Vagina (tissue), 2 donors: ENCODE results near the gene SLC44A1. TPM values are rescaled to one million over a fixed set of nuclear protein-coding genes. Genes with fewer than 3 reads are reported as not detected.

Experiments used
- DNase-seq, 2 donors: peaks; one replicate each; pipeline ENCODE4 v3.0.0-alpha.2; 2017; ENCODE audit errors: extremely low spot score in 2 of 2
- H3K27ac ChIP-seq: fragments of 200-600 bp; sonication (generic); one replicate; pipeline ENCODE4 v1.5.1; 2019
- H3K27me3 ChIP-seq: fragments of 200-600 bp; sonication (generic); one replicate; pipeline ENCODE4 v1.5.1; 2019
- H3K36me3 ChIP-seq, 2 donors: fragments of 200-600 bp; sonication (generic); one replicate each; pipeline ENCODE4 v1.5.1; 2017 to 2019
- H3K4me1 ChIP-seq: fragments of 200-600 bp; sonication (generic); one replicate; pipeline ENCODE4 v1.5.1; 2019
- H3K4me3 ChIP-seq, 2 donors: fragments of 200-600 bp; sonication (generic); 1 replicate in 1 of 2; 2 replicates in 1 of 2; pipeline ENCODE4 v1.5.1; 2016 to 2019
- H3K9me3 ChIP-seq: fragments of 200-600 bp; sonication (generic); one replicate; pipeline ENCODE4 v1.5.1; 2019
- CTCF ChIP-seq, 3 experiments: fragments of 450-650 bp in 2 of 3; fragments of 200-600 bp in 1 of 3; sonication (generic) in 1 of 3; IDR thresholded peaks; one replicate each; pipeline ENCODE4 v1.5.1; 2017 to 2019; ENCODE audit warnings: antibody characterized with exemption in 3 of 3, mild to moderate bottlenecking in 2 of 3, moderate library complexity in 2 of 3
- POLR2A ChIP-seq, 2 donors: fragments of 450-650 bp; IDR thresholded peaks; one replicate each; pipeline ENCODE4 v1.6.1; 2017; ENCODE audit warnings: antibody characterized with exemption in 2 of 2, mild to moderate bottlenecking in 2 of 2, moderate library complexity in 2 of 2
- POLR2AphosphoS5 ChIP-seq, 2 donors: sonication (generic); formaldehyde crosslinking; IDR thresholded peaks; one replicate each; pipeline ENCODE4 v1.9.0; 2017; ENCODE audit warnings: antibody characterized with exemption in 2 of 2, mild to moderate bottlenecking in 2 of 2, low read depth in 1 of 2; ENCODE audit not compliant: insufficient read depth in 1 of 2
- intact Hi-C: fragments of 100-400 bp; cut with DNase I; formaldehyde crosslinking; loops from one replicate; pipeline ENCODE4 v1.15.1; 2023
- total RNA-seq: library from RNA; depleted of rRNA; stranded (reverse); fragments of >200 nt; gene quantifications from one replicate; pipeline ENCODE4 v1.2.3, GENCODE V29; 2016

Gene SLC44A1
- total RNA-seq, 1 donor from 2014 or later, result 67.3 TPM

- no peaks in the 10 kb centered on the region for H3K9me3 ChIP-seq
- TF ChIP-seq POLR2AphosphoS5 (IDR thresholded peaks at IDR 0.05; ENCODE audit: insufficient read depth in 1 of 2, low read depth in 1 of 2), result no peak
- no peak for TF ChIP-seq CTCF (IDR thresholded peaks at IDR 0.05)
- no peak for TF ChIP-seq POLR2A (IDR thresholded peaks at IDR 0.05)
- DNase-seq, result no peak
- no peaks in the 10 kb centered on the region for H3K27me3 ChIP-seq
- intact Hi-C loops, result no loop called here
- no peak overlapping the region for H3K27ac ChIP-seq
- H3K4me3 ChIP-seq, result no peak overlapping the region
- H3K36me3 ChIP-seq, result peaks cover 0 to 4% of the 10 kb centered on the region in 2 donors
- no peaks in the 10 kb centered on the region for H3K4me1 ChIP-seq
These were observed 146.8 kb downstream of the SLC44A1 start for GRCh38 chr9:105391288-105391687.

GRCh38 chr9:105392531-105392930 is 148.1 kb downstream of the SLC44A1 start:
- TF ChIP-seq CTCF (IDR thresholded peaks at IDR 0.05), result no peak
- no peak for TF ChIP-seq POLR2AphosphoS5 (IDR thresholded peaks at IDR 0.05; ENCODE audit: insufficient read depth in 1 of 2, low read depth in 1 of 2)
- no peak for TF ChIP-seq POLR2A (IDR thresholded peaks at IDR 0.05)
- intact Hi-C loops, result no loop called here
- no peak for DNase-seq
- no peak overlapping the region for H3K4me3 ChIP-seq
- no peak overlapping the region for H3K27ac ChIP-seq
- H3K9me3 ChIP-seq, result no peaks in the 10 kb centered on the region
- peaks cover 0 to 4% of the 10 kb centered on the region in 2 donors for H3K36me3 ChIP-seq
- H3K4me1 ChIP-seq, result no peaks in the 10 kb centered on the region
- no peaks in the 10 kb centered on the region for H3K27me3 ChIP-seq

- Histone ChIP-seq H3K4me3 (no peak overlapping the region), H3K9me3 (no peaks in the 10 kb centered on the region), H3K36me3 (peaks cover 0 to 4% of the 10 kb centered on the region in 2 donors), H3K27me3 (no peaks in the 10 kb centered on the region), H3K4me1 (no peaks in the 10 kb centered on the region), H3K27ac (no peak overlapping the region)
- TF ChIP-seq POLR2A (IDR thresholded peaks at IDR 0.05) (no peak), POLR2AphosphoS5 (IDR thresholded peaks at IDR 0.05; ENCODE audit: insufficient read depth in 1 of 2, low read depth in 1 of 2) (no peak)
- DNase-seq, result no peak
- intact Hi-C loops, result no loop called here
These were observed 149.3 kb downstream of the SLC44A1 start for GRCh38 chr9:105393576-105394344.

GRCh38 chr9:105396441-105396840 is 152.0 kb downstream of the SLC44A1 start:
- H3K27ac ChIP-seq, result no peak overlapping the region
- intact Hi-C loops, result no loop called here
- no peaks in the 10 kb centered on the region for H3K4me1 ChIP-seq
- H3K9me3 ChIP-seq, result no peaks in the 10 kb centered on the region
- DNase-seq, result no peak
- TF ChIP-seq POLR2AphosphoS5 (IDR thresholded peaks at IDR 0.05; ENCODE audit: insufficient read depth in 1 of 2, low read depth in 1 of 2) (no peak), CTCF (IDR thresholded peaks at IDR 0.05) (no peak), POLR2A (IDR thresholded peaks at IDR 0.05) (no peak)
- H3K27me3 ChIP-seq, result no peaks in the 10 kb centered on the region
- no peak overlapping the region for H3K4me3 ChIP-seq
- H3K36me3 ChIP-seq, result peaks cover 0 to 4% of the 10 kb centered on the region in 2 donors

GRCh38 chr9:105396901-105397300 is 152.4 kb downstream of the SLC44A1 start:
- H3K9me3 ChIP-seq, result no peaks in the 10 kb centered on the region
- intact Hi-C loops, result no loop called here
- no peaks in the 10 kb centered on the region for H3K27me3 ChIP-seq
- no peak for DNase-seq
- no peak overlapping the region for H3K4me3 ChIP-seq
- no peak for TF ChIP-seq CTCF (IDR thresholded peaks at IDR 0.05)
- H3K4me1 ChIP-seq, result no peaks in the 10 kb centered on the region
- H3K27ac ChIP-seq, result no peak overlapping the region
- H3K36me3 ChIP-seq, result peaks cover 0 to 4% of the 10 kb centered on the region in 2 donors
